ENCODE data around the gene KCNMA1. TPM values are rescaled to one million over a fixed set of nuclear protein-coding genes. Genes with fewer than 3 reads are reported as not detected.
"Not testable (repeated sequence)": the region's sequence is repeated elsewhere in the genome, so short reads cannot be mapped to it uniquely, and the experiment has no call there.

Gene KCNMA1
- total and polyA plus RNA-seq, 8 donors = 2.8 to 21.1 (median 4.3) TPM

GRCh38 chr10:77592510-77592909, 45.1 kb downstream of the KCNMA1 start:
- Histone ChIP-seq H3K4me1 (peaks cover 0 to 3% of the 10 kb centered on the region in 2 donors), H3K36me3 (no peaks in the 10 kb centered on the region), H3K27ac (no peak overlapping the region), H3K27me3 (no peaks in the 10 kb centered on the region), H3K9me3 (no peaks in the 10 kb centered on the region), H3K4me3 (no peak overlapping the region)
- no peak for DNase-seq
- ATAC-seq = no peak
- intact Hi-C loops (cut with DNase I) = no loop called here
- no peak for TF ChIP-seq CTCF (IDR thresholded peaks at IDR 0.05)

GRCh38 chr10:77591238-77591880, 46.2 kb downstream of the KCNMA1 start:
- Histone ChIP-seq H3K27ac (no peak overlapping the region), H3K9me3 (no peaks in the 10 kb centered on the region), H3K36me3 (no peaks in the 10 kb centered on the region), H3K27me3 (no peaks in the 10 kb centered on the region), H3K4me1 (peaks cover 0 to 3% of the 10 kb centered on the region in 2 donors), H3K4me3 (no peak overlapping the region)
- no peak for DNase-seq
- intact Hi-C loops (cut with DNase I) = no loop called here
- TF ChIP-seq CTCF (IDR thresholded peaks at IDR 0.05) = no peak
- ATAC-seq = no peak

- intact Hi-C loops (cut with DNase I) = no loop called here
- TF ChIP-seq CTCF (IDR thresholded peaks at IDR 0.05) = no peak
- Histone ChIP-seq H3K27ac (no peak overlapping the region), H3K36me3 (no peaks in the 10 kb centered on the region), H3K9me3 (no peaks in the 10 kb centered on the region), H3K4me3 (no peak overlapping the region), H3K4me1 (peaks cover 0 to 3% of the 10 kb centered on the region in 2 donors), H3K27me3 (no peaks in the 10 kb centered on the region)
- no peak for ATAC-seq
- DNase-seq = no peak
Observed at GRCh38 chr10:77590344-77591237, 47.0 kb downstream of the KCNMA1 start.

GRCh38 chr10:77589703-77590102, 47.9 kb downstream of the KCNMA1 start:
- ATAC-seq; H3K36me3 ChIP-seq; DNase-seq; H3K4me3 ChIP-seq; H3K4me1 ChIP-seq; H3K27ac ChIP-seq; intact Hi-C loops (cut with DNase I); H3K27me3 ChIP-seq; H3K9me3 ChIP-seq: not testable (repeated sequence)

GRCh38 chr10:77588886-77589285, 48.7 kb downstream of the KCNMA1 start:
- intact Hi-C loops (cut with DNase I) = no loop called here
- H3K4me1 ChIP-seq = peaks cover 0 to 2% of the 10 kb centered on the region in 2 donors
- no peak for TF ChIP-seq CTCF (IDR thresholded peaks at IDR 0.05)
- no peak overlapping the region for H3K27ac ChIP-seq
- ATAC-seq = no peak
- no peak overlapping the region for H3K4me3 ChIP-seq
- H3K9me3 ChIP-seq = no peaks in the 10 kb centered on the region
- no peak for DNase-seq
- H3K36me3 ChIP-seq = no peaks in the 10 kb centered on the region
- H3K27me3 ChIP-seq = no peaks in the 10 kb centered on the region

Data from left lung (tissue), 10 donors.